Activated CD8-positive, alpha-beta memory T cell treated with anti-CD3 and anti-CD28 coated beads for 4 hours (primary cell): ENCODE measurements around the gene BCL6B.

ENCODE experiments used
- DNase-seq, 2 donors: peaks; one replicate each; pipeline ENCODE4 v3.0.0-alpha.2; 2020; ENCODE audit warnings: low read depth in 2 of 2

The BCL6B gene

DNA sequence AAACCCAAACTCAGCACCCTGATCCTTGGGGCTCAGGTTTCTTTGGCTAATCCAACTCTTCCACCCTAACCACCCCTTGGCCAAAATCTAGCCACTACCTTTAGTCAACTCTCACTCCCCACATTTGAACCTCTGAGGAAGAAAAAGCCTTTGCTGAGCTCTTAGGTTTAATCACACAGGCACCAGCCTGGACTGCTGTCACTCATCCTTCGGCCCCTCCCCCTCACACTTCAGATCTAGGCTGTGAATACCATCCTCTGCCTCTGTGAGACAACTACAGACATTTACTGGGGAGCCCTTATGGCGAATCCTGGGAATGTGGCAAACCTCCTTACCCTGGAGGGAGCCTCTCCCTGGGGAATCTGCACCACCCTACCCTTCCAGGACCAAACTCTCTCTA lies 15.7 kb upstream of the BCL6B start:
- DNase-seq: no peak

DNA sequence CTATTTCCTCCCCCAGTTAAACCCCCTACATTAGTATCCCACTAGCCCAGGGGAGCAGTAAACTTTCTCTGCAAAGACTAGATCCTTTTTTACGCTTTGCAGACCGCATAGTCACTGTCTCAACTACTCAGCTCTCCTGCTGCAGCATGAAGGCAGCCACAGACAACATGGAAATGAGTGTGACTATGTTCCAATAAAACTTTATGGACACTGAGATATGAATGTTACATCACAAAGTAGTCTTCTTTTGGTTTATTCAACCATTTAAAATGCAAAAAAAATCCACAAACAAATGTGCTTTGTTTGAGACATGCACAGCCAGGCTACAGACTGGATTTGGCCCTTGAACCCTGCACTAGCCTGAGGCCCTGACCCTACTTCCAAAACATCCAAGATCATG lies 12.3 kb upstream of the BCL6B start:
- no peak for DNase-seq

DNA sequence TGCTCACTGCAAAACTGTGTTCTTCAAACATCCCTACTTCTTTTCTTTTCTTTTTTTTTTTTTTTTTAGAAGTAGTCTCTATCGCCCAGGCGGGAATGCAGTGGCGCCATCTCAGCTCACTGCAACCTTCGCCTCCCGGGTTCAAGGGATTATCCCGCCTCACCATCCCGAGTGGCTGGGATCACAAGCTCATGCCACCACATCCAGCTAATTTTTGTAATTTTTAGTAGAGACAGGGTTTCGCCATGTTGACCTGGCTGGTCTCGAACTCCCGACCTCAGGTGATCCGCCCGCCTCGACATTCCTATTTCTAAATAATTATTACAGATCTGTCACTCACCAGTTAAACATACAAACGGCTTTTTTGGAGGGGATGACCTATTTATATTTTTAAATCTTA lies 11.4 kb upstream of the BCL6B start:
- DNase-seq: no peak

DNA sequence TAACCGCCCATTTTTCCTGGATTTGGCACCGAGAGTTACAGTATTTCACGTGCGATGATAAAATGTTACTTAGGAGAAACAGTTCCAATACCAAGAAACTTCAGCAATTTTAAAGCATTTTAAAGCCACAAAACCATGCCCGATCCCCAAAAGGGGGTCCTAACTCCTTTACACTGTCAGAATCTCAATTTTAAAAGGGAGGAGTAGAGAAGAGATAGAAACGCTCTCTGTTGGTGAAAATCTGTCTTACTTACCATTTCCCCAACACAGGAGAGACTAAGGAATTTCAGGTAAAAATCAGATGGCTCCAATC lies 11.0 kb upstream of the BCL6B start:
- no peak for DNase-seq

DNA sequence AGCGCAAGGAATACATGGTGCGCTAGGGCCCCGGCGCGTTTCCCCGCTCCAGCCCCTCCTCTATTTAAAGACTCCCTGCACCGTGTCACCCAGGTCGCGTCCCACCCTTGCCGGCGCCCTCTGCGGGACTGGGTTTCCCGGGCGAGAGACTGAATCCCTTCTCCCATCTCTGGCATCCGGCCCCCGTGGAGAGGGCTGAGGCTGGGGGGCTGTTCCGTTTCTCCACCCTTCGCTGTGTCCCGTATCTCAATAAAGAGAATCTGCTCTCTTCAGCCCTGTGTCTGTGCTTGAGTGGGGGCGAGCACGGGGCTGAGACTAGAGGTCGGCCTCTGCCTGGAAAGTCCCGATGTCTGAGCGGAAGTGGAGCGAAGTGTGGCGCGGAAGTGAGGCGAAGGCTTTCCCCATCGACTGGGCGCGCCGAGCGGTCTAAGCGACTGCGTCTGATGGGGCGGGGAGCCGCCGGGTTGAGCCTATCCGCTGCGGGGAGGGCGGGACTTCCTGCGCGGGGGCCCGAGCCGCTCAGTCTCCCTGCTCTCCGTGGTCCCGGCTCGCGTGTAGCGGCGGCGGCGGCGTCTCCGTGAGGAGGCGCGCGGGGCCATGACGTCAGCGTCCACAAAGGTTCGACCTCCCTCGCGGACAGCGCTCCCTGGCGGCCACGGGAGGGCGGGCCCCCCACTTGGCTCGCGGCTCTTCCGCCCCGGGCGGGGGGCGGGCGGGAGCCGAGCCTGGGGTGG lies 8.4 kb upstream of the BCL6B start:
- DNase-seq: peak; percentile 95 to 96

DNA sequence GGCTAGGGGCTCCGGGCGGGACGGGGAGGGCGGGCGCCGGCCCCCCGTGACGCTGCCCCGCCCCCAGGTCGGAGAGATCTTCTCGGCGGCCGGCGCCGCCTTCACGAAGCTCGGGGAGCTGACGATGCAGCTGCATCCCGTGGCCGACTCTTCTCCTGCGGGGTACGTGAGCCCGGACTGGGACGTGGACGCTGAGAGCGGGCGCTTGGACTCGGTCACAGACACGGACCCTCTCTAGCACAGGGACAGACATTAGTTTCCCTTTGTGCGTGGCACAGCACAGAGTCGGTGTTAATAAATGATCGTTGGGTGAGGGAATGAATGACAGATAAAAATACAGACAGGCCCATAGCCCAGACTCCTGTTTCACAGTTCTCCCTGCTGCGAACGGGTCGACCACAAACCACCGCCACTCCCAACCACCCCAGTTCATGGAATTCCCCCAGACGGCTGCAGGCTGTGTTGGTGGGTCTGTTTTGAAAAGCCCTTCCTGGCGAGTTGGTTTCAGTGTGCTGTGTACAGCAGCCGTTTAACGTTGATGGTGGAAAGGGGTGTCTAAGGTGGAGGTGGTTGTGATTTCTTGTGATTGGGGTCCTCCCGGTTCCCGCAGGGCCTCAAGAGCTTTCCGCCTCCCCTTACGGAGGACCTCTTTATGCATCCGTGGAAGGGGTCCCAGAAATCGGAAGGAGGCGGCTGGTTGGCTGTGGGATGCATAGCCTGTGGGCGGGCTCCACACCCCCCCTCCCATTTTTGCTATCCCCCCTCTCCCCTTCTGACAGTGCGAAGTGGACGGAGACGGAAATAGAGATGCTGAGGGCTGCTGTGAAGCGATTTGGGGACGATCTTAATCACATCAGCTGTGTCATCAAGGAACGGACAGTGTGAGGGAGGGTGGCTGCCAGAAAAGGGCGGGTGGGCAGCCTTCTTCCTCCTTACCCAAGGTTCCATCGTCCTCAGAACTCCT lies 7.6 kb upstream of the BCL6B start:
- DNase-seq: peak; percentile 68 to 69

DNA sequence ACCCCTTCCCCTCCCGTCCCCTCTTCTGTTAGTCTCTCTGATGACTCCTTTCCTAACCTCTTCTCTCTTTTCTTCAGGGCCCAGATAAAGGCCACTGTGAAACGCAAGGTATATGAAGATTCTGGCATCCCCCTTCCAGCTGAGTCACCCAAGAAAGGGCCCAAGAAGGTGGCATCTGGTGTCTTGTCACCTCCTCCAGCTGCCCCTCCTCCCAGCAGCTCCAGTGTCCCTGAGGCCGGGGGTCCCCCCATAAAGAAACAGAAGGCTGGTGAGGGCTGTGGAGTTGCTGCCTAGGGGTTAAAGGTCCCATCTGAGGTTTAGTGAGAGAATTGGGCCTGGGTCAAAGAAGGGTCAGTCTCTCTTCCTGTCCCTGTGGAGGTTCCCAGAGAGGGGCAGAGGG lies 6.4 kb upstream of the BCL6B start:
- no peak for DNase-seq

DNA sequence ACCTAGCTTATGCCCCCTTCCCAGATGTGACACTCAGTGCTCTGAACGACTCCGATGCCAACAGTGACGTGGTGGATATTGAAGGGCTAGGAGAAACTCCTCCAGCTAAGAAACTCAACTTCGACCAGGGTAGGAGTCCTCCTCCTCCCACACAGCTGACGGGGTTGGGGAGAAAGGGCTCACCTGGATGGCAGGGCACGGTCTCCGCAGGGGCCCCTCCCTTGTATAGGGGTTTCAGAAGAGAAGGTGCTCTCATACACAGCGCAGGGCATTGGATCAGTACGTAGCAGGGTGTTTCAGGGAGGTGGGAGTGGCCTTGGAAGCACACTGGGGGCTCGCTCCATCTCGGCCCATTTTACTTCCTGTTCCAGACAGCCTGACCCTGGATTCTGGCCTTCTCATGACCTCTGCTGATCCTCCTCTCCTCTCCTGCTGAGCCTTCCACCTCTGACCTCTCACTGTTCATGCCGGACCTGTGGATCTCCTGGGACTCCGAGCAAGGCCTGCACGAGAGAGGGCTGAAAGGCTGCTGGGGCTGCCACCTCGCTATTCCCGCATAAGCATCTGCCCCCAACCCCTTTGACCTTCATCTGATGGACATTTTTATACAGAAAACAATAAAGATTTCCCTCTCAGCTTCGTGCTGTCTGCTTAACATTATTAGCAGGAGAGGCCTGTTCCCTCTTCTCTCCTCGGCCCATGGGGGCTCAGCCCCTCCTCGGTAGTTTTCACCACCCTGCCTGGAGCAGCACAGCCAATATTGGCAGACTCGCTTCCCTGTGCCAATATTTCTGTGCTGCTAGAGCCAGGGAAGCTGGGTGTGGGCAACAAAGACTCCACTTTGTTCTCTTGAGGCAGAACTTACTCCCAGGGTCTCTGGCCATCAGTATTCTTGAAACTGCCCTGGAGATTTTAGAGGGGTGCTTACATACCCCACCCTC lies 5.7 kb upstream of the BCL6B start:
- DNase-seq: no peak

DNA sequence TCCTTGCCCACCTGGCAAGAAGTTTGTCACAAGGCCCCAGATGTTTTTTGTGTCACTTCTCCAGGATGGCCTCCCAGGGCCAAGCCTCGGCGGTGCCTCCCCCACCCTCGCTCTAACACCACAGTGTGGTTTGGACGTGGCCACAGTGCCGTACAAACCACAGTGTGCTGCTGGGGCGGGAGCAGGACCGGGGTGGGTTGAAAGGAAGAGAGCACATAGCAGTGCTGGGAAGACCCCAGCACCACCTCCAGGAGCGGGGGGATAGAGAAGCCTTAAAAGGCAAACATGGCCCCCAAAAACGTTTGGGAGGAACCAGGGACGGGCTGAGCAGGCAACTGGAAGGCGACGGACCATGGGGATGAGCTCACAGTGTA lies 5.0 kb upstream of the BCL6B start:
- DNase-seq: no peak

DNA sequence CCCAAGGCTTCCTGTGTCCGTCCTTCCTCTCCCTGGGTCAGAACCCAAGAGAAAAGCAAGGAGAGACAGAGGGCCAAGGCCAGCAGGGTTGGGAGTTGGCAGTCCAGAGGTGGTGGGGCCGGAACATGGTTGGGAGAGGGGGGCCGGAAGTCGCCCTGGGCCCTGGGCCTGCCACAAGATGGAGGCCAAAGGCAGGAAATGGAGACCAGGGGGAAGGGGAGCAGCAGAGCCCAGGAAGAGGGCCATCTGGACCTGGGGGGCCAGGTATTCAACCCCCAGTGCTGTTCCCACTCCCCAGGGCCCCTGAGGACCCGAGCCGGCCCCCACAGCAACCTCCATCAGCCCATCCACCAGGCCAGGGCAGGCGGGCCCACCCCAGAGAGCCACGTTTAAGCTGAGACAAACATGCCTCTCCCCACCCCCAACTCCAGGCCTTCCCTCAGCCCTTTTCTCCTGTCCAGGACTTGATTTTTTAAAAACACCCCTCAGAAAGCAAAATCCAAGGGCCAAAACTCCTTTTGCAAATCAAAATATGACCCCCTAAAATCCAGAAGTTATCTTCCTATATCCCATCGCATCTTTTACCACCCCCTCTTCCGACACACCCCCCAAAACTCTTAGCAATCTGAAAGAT lies 4.4 kb upstream of the BCL6B start:
- DNase-seq: no peak

DNA sequence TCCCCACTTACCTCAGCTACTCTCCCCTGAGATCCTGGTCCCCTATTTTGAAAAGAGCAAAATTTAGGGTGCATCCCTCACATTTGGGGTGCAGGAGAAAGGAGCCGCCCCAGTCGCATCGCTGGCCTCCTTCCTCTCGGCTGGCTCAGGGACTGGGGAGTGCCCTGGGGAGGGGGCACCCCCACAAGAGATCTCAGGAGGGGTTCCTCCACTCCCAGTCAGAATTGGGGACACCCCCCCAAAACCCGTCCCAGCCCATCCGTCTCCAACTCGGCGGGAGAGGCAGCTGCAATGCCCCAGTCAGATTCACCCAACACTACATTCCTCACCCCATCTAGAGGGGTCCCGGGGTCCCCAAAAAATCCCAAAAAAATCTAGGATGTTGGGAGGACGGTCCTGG lies 3.5 kb upstream of the BCL6B start:
- no peak for DNase-seq

DNA sequence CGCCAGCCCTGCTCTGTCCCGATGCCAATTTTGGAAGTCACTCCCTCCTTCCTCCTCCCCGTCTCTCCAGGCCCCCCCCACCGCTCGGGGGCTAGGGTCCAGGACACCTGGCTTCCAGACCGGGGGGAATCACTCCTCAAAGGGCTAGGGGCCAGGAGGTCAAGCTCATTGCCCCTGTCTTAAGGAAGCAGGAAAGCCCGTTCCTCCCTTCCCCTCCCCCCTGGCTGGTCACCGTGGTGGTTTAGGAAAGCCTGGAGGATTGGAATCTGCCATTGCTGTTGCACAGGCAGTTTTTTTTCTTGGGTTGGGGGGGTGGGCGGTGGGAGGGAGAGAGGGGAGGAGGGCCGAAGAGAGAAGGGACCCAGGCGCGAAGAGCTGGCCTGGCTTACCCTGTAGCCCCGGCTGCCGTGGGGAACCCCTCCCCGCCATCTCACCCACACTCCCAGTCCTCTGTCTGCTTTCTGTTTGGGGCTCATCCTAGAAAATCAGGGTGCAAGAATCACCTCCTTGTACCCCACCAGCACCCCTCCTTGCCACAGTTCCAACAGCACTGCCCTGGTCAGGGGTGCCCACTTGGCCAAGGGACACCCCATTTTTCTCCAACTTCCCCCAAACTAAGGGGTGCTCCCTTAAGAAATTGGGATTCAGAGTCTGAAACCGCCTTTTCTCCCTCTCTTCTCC lies 2.9 kb upstream of the BCL6B start:
- no peak for DNase-seq

DNA sequence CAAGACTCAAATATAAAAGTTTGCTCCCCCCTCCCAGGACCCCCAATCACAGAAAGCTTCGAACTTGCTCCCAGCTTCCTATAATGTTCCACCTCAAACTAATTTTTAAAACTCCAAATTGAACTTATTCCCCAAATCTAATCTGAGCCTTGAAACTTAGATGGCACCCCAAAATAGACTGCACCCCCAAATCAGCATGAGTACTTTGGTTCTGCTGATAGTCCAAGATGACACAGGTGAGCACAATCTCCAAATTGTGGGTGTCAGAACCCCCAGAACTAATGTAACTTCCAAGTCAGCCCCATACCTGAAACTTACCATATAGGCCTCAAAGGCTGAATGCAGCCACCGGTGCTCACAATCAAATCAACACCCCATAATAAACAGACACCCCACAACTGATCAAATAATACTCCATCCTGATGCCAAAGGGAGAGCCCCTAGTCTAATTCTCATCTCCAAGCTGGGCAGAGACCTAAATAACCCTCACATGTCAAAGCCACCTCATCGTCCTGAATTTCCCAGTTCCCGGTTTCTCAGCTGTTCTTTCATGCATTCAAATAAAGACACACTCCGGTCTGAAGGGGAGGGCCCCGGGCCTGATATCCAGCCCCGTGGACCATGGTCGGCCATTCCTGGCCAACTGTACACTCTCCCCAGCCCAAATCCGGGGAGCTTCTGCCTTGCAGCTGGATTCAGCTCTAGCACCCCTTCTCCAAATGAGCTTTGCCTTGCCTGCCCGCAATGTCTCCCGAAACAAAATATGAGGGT lies 1.8 kb upstream of the BCL6B start:
- DNase-seq: no peak

DNA sequence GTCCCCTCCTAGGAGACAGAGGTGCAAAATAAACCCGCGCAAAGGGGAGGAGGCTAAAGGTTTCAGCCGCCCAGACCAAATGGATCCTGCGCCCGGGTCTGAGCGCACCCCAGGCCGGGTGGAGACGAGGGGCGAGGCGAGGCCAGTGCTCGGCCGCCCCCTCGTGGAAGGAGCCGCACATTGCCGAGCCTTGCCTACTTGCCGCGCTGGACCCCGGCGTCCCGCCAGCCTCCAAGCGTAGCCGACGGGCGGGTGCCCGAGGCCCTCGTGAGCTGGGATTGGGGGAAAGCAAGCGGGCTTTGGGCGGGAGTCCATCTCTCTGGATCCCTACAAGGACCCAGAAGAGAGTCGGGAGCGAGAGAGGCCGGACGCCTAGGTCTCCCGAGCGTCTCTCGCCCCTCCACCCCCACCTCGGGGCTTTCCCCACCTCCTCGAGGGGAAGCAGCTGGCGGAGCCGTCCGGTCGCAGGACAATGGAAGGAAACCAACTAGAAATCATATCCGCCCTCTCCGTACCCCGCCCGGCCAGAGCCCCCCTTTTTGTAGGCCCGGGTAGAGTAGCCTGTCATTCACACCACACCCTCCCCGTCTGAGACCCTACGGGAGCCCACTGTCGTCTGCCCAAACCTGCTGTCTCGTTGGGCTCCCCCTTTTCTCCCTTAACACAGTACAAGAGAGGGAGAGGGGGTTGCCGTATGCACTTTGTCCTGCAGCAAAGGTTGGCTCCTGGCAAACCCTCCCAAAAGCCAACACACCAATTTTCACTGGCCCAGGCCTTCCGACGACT lies 664 bp upstream of the BCL6B start:
- peak; percentile 45 to 56 for DNase-seq

DNA sequence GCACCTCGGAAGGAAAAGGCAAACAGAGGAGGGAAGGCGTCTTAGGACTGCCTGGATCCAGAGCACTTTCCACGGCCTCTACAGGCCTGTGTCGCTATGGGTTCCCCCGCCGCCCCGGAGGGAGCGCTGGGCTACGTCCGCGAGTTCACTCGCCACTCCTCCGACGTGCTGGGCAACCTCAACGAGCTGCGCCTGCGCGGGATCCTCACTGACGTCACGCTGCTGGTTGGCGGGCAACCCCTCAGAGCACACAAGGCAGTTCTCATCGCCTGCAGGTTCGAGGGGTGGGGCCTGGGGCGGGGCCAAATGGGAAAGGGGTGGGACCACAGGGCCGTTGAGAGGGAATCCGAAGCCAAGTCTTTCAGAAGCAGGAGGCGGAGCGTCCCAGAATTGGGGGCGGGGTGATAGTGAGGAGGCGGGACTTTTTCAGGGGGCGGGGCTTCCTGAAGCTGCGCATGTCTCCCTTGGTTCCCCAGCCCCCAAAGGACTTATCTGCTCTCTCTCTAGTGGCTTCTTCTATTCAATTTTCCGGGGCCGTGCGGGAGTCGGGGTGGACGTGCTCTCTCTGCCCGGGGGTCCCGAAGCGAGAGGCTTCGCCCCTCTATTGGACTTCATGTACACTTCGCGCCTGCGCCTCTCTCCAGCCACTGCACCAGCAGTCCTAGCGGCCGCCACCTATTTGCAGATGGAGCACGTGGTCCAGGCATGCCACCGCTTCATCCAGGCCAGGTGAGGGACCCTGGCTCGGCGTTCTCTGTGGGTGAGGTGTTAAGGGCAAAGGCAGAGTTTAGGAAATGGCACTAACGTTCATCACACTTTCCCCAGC lies 939 bp downstream of the BCL6B start:
- DNase-seq: peak; percentile 87 to 88

DNA sequence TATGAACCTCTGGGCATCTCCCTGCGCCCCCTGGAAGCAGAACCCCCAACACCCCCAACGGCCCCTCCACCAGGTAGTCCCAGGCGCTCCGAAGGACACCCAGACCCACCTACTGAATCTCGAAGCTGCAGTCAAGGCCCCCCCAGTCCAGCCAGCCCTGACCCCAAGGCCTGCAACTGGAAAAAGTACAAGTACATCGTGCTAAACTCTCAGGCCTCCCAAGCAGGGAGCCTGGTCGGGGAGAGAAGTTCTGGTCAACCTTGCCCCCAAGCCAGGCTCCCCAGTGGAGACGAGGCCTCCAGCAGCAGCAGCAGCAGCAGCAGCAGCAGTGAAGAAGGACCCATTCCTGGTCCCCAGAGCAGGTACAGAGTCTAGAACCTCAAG lies 1.5 kb downstream of the BCL6B start:
- DNase-seq: no peak

DNA sequence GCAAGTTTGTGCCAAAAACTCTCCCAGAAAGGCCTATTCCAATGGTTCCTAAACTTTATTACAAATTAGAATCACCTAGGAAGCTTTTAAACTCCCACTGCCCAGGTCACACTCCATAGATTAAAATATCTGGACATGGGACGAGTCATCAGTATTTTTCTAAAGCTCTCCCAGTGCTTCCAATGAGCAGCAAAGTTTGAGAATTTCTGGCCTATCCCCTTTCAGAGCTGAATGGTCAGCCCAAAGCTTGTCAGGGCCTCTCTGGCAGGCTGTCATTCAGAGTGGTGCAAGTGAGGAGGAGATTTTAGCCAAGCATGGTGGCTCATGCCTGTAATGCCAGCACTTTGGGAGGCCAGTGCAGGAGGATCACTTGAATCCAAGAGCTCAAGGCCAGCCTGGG lies 2.4 kb downstream of the BCL6B start:
- no peak for DNase-seq

DNA sequence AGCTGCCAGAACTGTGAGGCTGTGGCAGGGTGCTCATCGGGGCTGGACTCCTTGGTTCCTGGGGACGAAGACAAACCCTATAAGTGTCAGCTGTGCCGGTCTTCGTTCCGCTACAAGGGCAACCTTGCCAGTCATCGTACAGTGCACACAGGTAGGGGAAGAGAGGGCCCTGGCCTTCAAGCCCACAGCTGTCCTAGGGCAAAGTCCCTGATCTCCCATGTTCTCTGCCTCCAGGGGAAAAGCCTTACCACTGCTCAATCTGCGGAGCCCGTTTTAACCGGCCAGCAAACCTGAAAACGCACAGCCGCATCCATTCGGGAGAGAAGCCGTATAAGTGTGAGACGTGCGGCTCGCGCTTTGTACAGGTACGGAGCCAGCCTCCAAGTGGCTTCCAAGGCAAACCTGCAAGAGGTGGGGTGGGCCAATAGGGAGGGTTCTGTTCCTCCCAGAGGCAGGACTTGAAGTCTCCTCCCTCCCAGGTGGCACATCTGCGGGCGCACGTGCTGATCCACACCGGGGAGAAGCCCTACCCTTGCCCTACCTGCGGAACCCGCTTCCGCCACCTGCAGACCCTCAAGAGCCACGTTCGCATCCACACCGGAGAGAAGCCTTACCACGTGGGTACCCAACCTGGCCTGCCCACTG lies 3.7 kb downstream of the BCL6B start:
- no peak for DNase-seq
